SU-DHL-6 (cell line): Measurements from ENCODE around the gene ERMP1.

Source experiments
- H2AFZ ChIP-seq: fragments of 200-600 bp; sonication (generic); 2 replicates; pipeline ENCODE4 v1.6.1; 2014; ENCODE audit warnings: low read depth, mild to moderate bottlenecking, moderate library complexity, mixed read lengths, antibody characterized with exemption, low read length; ENCODE audit not compliant: severe bottlenecking
- H3F3A ChIP-seq: fragments of 200-600 bp; shearing (Covaris generic); 2 replicates; pipeline ENCODE4 v1.6.0; 2016; ENCODE audit warnings: antibody characterized with exemption, mild to moderate bottlenecking; ENCODE audit not compliant: insufficient read depth
- H3K27ac ChIP-seq: fragments of 200-600 bp; sonication (generic); 2 replicates; pipeline ENCODE4 v1.5.1; 2016; ENCODE audit warnings: low read depth, mild to moderate bottlenecking, low read length, moderate library complexity, mixed read lengths
- H3K27me3 ChIP-seq: fragments of 200-600 bp; sonication (generic), shearing (Covaris generic); 2 replicates; pipeline ENCODE4 v1.6.0; 2014; ENCODE audit warnings: mild to moderate bottlenecking, low read length
- H3K36me3 ChIP-seq: fragments of 200-600 bp; sonication (generic); 2 replicates; pipeline ENCODE4 v1.6.1; 2014; ENCODE audit warnings: mild to moderate bottlenecking, low read length, mixed read lengths
- H3K4me2 ChIP-seq: fragments of 300-600, 200-600 bp; shearing (Covaris generic), sonication (generic); 2 replicates; pipeline ENCODE4 v1.6.0; 2014; ENCODE audit warnings: low read length, low read depth, mild to moderate bottlenecking; ENCODE audit not compliant: poor library complexity, severe bottlenecking
- H3K4me3 ChIP-seq: fragments of 200-600 bp; sonication (generic); 2 replicates; pipeline ENCODE4 v1.5.1; 2014; ENCODE audit warnings: antibody characterized with exemption, low read length, mild to moderate bottlenecking, mixed read lengths; ENCODE audit not compliant: insufficient read depth, poor library complexity, severe bottlenecking
- H3K79me2 ChIP-seq: fragments of 200-600 bp; sonication (generic); 2 replicates; pipeline ENCODE4 v1.6.1; 2014; ENCODE audit warnings: mild to moderate bottlenecking, low read length, moderate library complexity; ENCODE audit not compliant: insufficient read depth
- H3K9ac ChIP-seq: fragments of 200-600 bp; sonication (generic); 2 replicates; pipeline ENCODE4 v1.7.0; 2014; ENCODE audit warnings: mild to moderate bottlenecking, low read length
- H3K9me2 ChIP-seq: fragments of 200-600 bp; sonication (generic); replicated peaks from 2 replicates; pipeline ENCODE4 v1.6.1; 2014; ENCODE audit warnings: low read length; ENCODE audit not compliant: insufficient read depth
- H3K9me3 ChIP-seq: fragments of 200-600 bp; sonication (generic); 2 replicates; pipeline ENCODE4 v1.6.1; 2014; ENCODE audit warnings: low read length, mixed read lengths; ENCODE audit not compliant: insufficient read depth
- H4K20me1 ChIP-seq: fragments of 200-600 bp; sonication (generic); 2 replicates; pipeline ENCODE4 v1.6.1; 2014; ENCODE audit warnings: low read depth, mild to moderate bottlenecking, antibody characterized with exemption, low read length, moderate library complexity, mixed read lengths
- CTCF ChIP-seq: fragments of 200-600 bp; sonication (generic); IDR thresholded peaks from one replicate; pipeline ENCODE4 v1.5.1; 2017; ENCODE audit warnings: antibody characterized with exemption, mild to moderate bottlenecking, low read length, moderate library complexity; ENCODE audit not compliant: insufficient read depth, poor library complexity, severe bottlenecking
- EZH2phosphoT487 ChIP-seq: fragments of 200-600 bp; sonication (generic), shearing (Covaris generic); conservative IDR thresholded peaks from 2 replicates; pipeline ENCODE4 v1.6.1; 2018; ENCODE audit warnings: mild to moderate bottlenecking, antibody characterized with exemption, low read length, moderate library complexity, mixed read lengths

The ERMP1 gene

GRCh38 chr9:5858833-5859232 lies 25.9 kb upstream of the ERMP1 start:
- Histone ChIP-seq H3K27ac (no peak overlapping the region), H4K20me1 (no peaks in the 10 kb centered on the region), H3K9ac (no peak overlapping the region), H3K4me3 (no peak overlapping the region), H2AFZ (no peak overlapping the region), H3K27me3 (no peaks in the 10 kb centered on the region), H3K36me3 (no peaks in the 10 kb centered on the region), H3K79me2 (no peaks in the 10 kb centered on the region), H3K9me3 (no peaks in the 10 kb centered on the region), H3F3A (no peaks in the 10 kb centered on the region), H3K4me2 (no peak overlapping the region), H3K9me2 (no peaks in the 10 kb centered on the region)
- TF ChIP-seq EZH2phosphoT487, result no peak
- TF ChIP-seq CTCF, result no peak

DNA sequence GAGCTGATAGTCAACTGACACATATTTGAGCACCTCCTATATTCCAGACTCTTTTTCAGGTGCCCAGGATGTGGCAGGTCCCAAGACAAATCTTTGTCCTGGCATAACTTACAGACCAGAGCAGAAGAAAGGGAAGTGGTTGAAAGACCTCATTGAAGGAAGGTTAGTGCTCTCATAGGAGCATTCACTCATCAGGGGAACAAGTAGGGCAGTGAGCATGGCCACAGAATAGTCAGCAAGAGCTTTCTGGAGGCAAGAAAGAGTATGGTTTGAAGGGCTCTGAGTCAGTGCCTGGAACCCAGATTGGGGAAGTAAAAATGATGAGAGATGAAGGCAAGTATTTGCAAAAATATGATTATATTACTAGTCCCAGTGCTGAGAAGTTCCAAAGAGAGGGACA lies 25.0 kb upstream of the ERMP1 start:
- Histone ChIP-seq H3K27me3 (no peaks in the 10 kb centered on the region), H2AFZ (no peak overlapping the region), H3K27ac (no peak overlapping the region), H3K4me2 (no peak overlapping the region), H3K9me3 (no peaks in the 10 kb centered on the region), H3K9me2 (no peaks in the 10 kb centered on the region), H3K36me3 (no peaks in the 10 kb centered on the region), H3K79me2 (no peaks in the 10 kb centered on the region), H3K4me3 (no peak overlapping the region), H3K9ac (no peak overlapping the region), H4K20me1 (no peaks in the 10 kb centered on the region), H3F3A (no peaks in the 10 kb centered on the region)
- TF ChIP-seq CTCF, result no peak

- H3K9ac ChIP-seq, result no peak overlapping the region
- no peak overlapping the region for H3K27ac ChIP-seq
- H3F3A ChIP-seq, result no peaks in the 10 kb centered on the region
- no peak overlapping the region for H3K4me2 ChIP-seq
- H3K27me3 ChIP-seq, result no peaks in the 10 kb centered on the region
- H4K20me1 ChIP-seq, result no peaks in the 10 kb centered on the region
- no peaks in the 10 kb centered on the region for H3K79me2 ChIP-seq
- H3K36me3 ChIP-seq, result no peaks in the 10 kb centered on the region
- TF ChIP-seq EZH2phosphoT487, result no peak
- TF ChIP-seq CTCF, result no peak
- H2AFZ ChIP-seq, result no peak overlapping the region
- no peak overlapping the region for H3K4me3 ChIP-seq
- H3K9me3 ChIP-seq, result no peaks in the 10 kb centered on the region
- H3K9me2 ChIP-seq, result no peaks in the 10 kb centered on the region
Measured at GRCh38 chr9:5854063-5854790, 21.3 kb upstream of the ERMP1 start.
